ENCODE measurements around the gene SUSD4.

SUSD4 gene

DNA sequence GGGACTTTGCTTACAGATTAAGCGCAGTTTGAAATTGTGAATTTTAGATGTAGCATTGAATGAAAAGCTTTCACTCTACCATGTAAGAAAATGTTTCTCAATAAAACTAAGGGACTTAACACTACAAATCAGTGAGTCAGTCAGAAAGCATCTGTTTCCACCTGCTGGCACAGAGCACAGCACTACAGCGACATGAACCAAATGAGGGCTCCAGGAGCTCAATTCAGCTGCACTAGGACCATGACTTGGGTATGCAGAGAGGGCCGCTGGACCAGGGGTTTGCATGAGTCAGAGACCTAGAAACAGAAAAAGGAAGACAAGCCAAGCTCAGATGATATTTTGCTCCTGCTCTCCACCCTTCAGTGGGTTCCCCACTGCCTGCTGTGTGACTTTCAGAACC is 5.2 kb downstream of the SUSD4 start:
- DNase-seq: no peak

DNA sequence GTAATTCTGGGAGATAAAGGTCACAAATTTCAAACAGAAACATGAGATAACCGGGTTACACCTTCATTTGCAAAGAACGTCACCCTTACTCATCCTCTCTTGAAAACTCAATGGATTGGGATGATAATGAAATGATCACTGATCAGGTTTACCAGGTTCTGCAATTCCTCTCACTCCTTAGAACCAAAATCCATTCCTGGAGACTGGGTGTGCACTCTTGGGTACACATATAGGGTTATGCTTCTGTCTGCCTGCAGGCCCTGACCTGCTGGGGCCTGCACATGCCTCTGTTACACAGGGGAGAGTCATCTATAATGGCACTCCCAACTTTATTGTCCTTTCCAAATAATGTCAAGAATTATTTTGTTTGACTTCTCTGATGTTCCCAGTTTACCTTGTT is 8.3 kb downstream of the SUSD4 start:
- no peak for DNase-seq

- DNase-seq: no peak
Measured at GRCh38 chr1:223353939-223354338, 10.0 kb downstream of the SUSD4 start.

- no peak for DNase-seq
Measured at GRCh38 chr1:223352944-223353343, 11.0 kb downstream of the SUSD4 start.

GRCh38 chr1:223350361-223350908 is 13.5 kb downstream of the SUSD4 start:
- no peak for DNase-seq

GRCh38 chr1:223349241-223349640 is 14.7 kb downstream of the SUSD4 start:
- DNase-seq: no peak

DNA sequence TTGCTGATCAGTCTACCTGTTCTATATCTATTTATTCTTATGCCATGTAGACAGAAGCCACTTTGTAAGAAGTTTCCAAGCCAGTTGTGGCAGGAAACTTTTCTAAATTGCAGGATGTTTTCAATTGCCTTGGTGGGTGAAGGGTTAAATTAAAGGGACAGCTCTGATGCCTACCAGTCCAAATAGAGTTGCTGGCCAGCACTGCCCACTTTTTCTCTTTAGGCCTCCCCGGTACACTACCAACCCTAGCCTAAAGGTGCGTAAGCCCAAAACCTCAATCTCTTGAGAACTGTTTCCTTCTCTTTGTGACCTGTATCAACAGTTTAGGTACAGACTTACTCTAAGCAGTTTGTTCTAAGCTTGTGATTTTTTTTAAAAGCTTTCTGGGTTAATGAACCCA is 15.5 kb downstream of the SUSD4 start:
- DNase-seq: no peak

- no peak for DNase-seq
Measured at GRCh38 chr1:223347583-223347982, 16.4 kb downstream of the SUSD4 start.

DNA sequence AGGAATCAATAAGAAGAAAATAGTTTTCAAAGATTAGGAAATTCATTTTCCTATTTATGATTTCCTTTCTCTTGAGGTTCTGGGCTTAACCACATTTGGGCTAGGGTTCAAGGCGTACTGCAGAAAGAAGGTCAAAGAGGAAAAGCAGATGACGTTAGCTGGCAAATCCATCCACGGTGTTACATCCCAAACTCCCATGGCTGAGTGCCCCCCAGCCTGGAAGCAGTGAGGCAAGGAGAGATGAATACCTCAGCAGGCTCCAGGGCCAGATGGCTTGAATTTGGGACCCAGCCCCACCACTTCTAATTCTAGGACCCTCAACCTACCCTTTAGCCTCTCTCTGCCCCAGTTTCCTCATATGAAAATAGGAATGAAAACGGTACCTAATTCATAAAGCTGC is 17.7 kb downstream of the SUSD4 start:
- no peak for DNase-seq

- DNase-seq: no peak
Measured at GRCh38 chr1:223345720-223346119, 18.3 kb downstream of the SUSD4 start.

DNA sequence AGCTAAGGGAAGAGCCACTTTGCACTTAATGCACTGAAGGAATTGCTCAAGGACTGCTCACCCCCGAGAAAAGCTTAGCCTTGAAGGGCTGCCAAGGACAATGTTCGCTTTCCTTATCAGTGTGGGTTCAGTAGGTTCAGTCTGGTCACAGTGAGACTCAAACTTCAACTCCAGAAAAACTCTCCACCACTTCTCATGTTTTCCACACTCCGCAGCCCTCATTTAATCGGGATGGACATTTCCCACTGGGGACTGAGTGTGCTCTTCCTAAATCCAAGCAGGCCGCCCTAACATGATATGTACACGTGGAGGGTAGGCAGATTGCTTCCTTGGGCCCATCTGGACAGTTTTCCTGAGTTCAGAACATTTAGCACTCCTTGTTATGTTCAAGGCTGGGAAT is 19.5 kb downstream of the SUSD4 start:
- no peak for DNase-seq

DNA sequence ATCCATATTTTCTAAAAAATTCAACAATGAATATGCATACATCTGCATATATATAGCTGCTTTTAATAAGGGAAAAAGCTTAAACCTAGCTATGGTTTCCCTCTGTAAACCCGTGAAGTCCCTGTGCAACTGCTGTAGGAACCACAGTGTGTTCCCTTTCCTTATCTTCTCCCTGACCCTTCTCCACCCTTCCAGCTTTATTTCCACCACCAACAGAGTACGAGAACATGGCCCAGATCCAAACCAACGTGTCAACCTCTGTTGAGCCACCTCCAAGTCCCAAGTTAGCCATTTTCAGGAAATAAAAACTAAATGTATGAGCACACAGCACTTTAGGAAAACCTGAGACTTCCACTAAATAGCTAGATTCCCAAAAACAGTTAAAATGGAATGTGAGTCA is 20.3 kb downstream of the SUSD4 start:
- DNase-seq: no peak

- DNase-seq: no peak
Measured at GRCh38 chr1:223341121-223341520, 22.9 kb downstream of the SUSD4 start.

- DNase-seq: no peak
Measured at GRCh38 chr1:223340637-223341036, 23.3 kb downstream of the SUSD4 start.

DNA sequence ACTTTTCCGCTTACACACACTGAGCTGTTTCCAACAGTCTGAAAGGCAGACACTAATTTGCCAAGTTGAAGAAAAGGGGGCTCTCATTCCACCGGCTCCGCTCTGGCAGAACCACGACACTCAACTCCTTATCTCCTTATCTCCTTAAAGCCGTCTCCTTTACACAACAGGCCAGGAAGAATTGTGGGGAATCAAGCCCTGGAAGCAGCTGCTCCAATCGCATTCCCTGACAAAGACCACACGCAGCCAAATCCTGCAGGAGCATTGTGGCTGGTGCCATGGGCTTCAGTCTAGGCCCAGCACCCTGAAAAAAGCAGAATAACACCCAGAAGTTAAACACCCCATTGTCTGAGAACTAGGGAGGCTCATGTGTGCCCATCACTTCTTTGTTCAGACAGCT is 24.1 kb downstream of the SUSD4 start:
- DNase-seq: no peak

- no peak for DNase-seq
Measured at GRCh38 chr1:223338811-223339746, 24.9 kb downstream of the SUSD4 start.

DNA sequence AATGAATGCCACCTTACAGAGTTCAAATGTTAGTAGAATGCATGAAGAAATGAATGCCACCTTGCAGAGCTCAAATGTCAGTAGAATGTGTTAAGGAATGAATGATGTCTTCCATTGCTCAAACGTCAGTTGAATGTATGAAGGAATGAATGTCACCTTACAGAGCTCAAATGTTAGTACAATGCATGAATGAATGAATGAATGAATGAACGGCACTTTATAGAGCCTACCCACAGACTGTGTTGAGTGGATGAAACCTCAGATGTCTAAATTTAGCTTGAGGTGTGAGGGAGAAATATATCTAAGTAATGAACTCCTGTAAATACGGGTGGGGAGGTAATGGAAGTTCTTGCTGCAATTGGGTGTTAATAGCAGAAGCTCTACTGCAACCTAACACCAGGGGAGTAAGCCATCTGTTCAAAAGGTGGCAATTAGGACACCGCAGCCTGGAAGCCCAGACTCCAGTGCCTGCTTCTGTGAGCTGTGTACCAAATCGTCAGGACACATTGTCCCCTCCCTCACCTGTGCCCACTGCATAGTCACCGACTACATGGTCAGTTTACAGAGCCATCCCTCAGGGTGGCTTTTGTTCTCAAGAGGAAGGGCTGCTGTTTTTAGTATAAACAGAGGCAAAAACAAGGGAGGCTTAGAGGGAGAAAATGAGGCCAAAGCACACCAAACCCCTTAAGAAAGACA is 26.7 kb downstream of the SUSD4 start:
- DNase-seq: no peak

- DNase-seq: no peak
Measured at GRCh38 chr1:223334156-223334555, 29.8 kb downstream of the SUSD4 start.

- DNase-seq: no peak
Measured at GRCh38 chr1:223332997-223333396, 31.0 kb downstream of the SUSD4 start.

DNA sequence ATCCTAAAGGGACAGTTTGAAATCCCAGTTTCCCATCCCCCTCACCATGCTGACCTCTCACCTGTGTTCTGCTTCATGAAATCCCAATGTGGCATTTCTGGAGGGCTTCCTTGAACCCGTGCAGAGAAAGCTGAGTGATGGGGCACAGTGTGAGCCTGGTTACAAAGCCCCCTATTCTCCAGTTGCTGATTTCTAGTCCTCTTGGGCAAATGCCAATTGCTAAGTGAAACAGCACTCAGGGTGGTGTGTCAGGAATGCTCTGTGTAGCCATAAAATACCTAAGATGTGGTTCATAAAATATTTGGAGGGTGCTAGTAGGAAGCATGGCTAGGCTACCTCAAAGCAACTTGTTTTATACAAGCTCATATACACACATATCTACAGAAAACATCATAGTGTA is 32.0 kb downstream of the SUSD4 start:
- no peak for DNase-seq

GRCh38 chr1:223331301-223331700 is 32.7 kb downstream of the SUSD4 start:
- no peak for DNase-seq

DNA sequence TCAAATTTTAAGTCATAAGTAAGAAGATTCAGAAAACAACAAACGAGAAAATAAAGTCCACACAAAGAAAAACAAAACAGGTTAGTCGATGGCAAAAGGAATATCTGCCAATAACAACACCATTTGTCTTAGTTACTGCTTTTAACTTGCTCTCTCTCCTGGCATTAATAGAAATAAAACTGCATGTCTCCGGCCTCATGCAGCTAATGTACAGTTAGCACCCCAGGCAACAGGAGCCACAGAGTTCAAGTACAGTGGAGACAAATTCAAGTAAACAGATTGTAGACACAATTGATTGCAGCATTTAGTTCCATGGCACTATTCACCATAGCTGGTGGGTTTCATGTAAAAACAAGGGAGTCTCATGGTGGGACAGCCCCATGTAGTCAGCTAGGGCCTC is 33.5 kb downstream of the SUSD4 start:
- no peak for DNase-seq

DNA sequence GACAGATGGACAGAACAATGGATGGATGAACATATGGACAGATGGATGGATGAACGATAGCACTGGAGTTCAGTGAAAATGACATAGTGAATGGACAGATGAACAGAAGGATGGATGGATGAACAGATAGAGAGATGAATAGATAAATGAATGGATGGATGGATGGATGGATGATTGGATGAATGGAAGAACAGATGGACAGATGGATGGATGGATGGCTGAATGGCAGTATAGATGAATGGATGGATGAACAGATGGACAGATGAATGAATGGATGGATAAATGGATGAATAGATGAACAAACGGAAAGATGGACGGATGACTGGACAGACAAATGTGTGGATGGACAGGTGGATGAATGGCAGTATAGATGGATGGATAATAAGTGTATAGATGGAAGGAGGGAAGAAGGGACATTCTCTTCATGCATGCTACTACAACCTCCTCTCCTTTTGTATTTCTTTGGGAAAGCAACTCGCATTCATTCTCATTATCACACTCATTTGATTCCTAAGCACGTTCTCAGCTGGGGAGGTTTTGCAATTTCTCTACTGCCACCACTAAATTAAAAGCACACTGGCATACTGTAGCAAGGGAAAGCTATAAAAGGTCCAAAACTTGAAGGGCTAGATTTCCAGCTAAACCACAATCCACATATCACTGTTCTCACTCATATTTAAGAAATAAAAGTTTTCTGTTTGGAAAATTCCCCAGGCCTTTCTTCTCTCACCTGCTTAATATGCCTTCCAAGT is 34.1 kb downstream of the SUSD4 start:
- no peak for DNase-seq

All from NCI-H1105 (cell line).